Inflammatory macrophage (primary cell): ENCODE data around the gene F11R.
A peak's percentile ranks its signal among the peaks of the same experiment; 100 is the strongest.
"Not testable (repeated sequence)": the region's sequence is repeated elsewhere in the genome, so short reads cannot be mapped to it uniquely, and the experiment has no call there.

ENCODE experiments used
- DNase-seq, 2 donors: peaks; one replicate each; pipeline ENCODE4 v3.0.0-alpha.2; 2020 to 2022

F11R gene

GRCh38 chr1:161039546-161039945 is 18.6 kb upstream of the F11R start:
- no peak for DNase-seq

GRCh38 chr1:161039154-161039545 is 18.2 kb upstream of the F11R start:
- DNase-seq, result no peak

GRCh38 chr1:161038523-161039153 is 17.7 kb upstream of the F11R start, which contains the start of gene TSTD1:
TSS of gene TSTD1 (minus strand) at chr1:161038964. CDS start at chr1:161038889, 75 bp downstream.
- DNase-seq, result peak; percentile 55 to 69

- no peak for DNase-seq
These were observed 16.9 kb upstream of the F11R start for GRCh38 chr1:161037661-161038522.

- no peak for DNase-seq
These were observed 12.8 kb upstream of the F11R start for GRCh38 chr1:161033751-161034150.

- no peak for DNase-seq
These were observed 11.5 kb upstream of the F11R start for GRCh38 chr1:161032409-161032808.

GRCh38 chr1:161031874-161032273 is 10.9 kb upstream of the F11R start:
- no peak for DNase-seq

GRCh38 chr1:161029466-161029865 is 8.5 kb upstream of the F11R start:
- DNase-seq, result not testable (repeated sequence)

- DNase-seq, result not testable (repeated sequence)
These were observed 6.0 kb upstream of the F11R start for GRCh38 chr1:161026954-161027353.

- not testable (repeated sequence) for DNase-seq
These were observed 1.5 kb upstream of the F11R start for GRCh38 chr1:161022432-161022831.

GRCh38 chr1:161021970-161022353 is 1.0 kb upstream of the F11R start:
- no peak for DNase-seq

GRCh38 chr1:161021165-161021969 is 415 bp upstream of the F11R start:
- peak; percentile 70 to 82 for DNase-seq

GRCh38 chr1:161019751-161020495 is 1.0 kb downstream of the F11R start:
- peak in 1 of 2 donors; percentile 29 for DNase-seq

- peak in 1 of 2 donors; percentile 38 for DNase-seq
These were observed 1.8 kb downstream of the F11R start for GRCh38 chr1:161019111-161019660.

GRCh38 chr1:161018631-161018930 is 2.4 kb downstream of the F11R start:
- no peak for DNase-seq

GRCh38 chr1:161017756-161018630 is 3.0 kb downstream of the F11R start:
- DNase-seq, result peak; percentile 13 to 42

GRCh38 chr1:161017181-161017580 is 3.8 kb downstream of the F11R start:
- DNase-seq, result not testable (repeated sequence)

- DNase-seq, result not testable (repeated sequence)
These were observed 4.3 kb downstream of the F11R start for GRCh38 chr1:161016683-161017082.

GRCh38 chr1:161013488-161014230 is 7.3 kb downstream of the F11R start:
- peak; percentile 91 to 94 for DNase-seq

- DNase-seq, result peak; percentile 65 to 86
These were observed 7.8 kb downstream of the F11R start for GRCh38 chr1:161013131-161013487.
